Progenitor cell of endocrine pancreas (in vitro differentiated cells): ENCODE measurements around the gene WNT2B. TPM values are rescaled to one million over a fixed set of nuclear protein-coding genes. Genes with fewer than 3 reads are reported as not detected.
A peak's percentile ranks its signal among the peaks of the same experiment; 100 is the strongest.
"Not testable (repeated sequence)": the region's sequence is repeated elsewhere in the genome, so short reads cannot be mapped to it uniquely, and the experiment has no call there.

ENCODE experiments used
- DNase-seq: peaks from one replicate; pipeline ENCODE4 v3.0.0; 2021; ENCODE audit warnings: low spot score; ENCODE audit not compliant: unreplicated experiment
- H3K27ac Mint-ChIP-seq: 2 replicates; pipeline ENCODE4 v1.8.0; 2021; ENCODE audit warnings: mild to moderate bottlenecking, moderate library complexity, mixed read lengths
- H3K27me3 Mint-ChIP-seq: 2 replicates; pipeline ENCODE4 v1.8.0; 2021; ENCODE audit warnings: mixed read lengths
- H3K36me3 Mint-ChIP-seq: 2 replicates; pipeline ENCODE4 v1.8.0; 2022; ENCODE audit warnings: mixed read lengths; ENCODE audit not compliant: insufficient read depth
- H3K4me1 Mint-ChIP-seq: 2 replicates; pipeline ENCODE4 v1.8.0; 2021; ENCODE audit warnings: low read depth, mixed read lengths
- H3K4me3 Mint-ChIP-seq: 2 replicates; pipeline ENCODE4 v1.8.0; 2021; ENCODE audit warnings: low read depth, mild to moderate bottlenecking, moderate library complexity, mixed read lengths
- H3K9me3 Mint-ChIP-seq: 2 replicates; pipeline ENCODE4 v1.8.0; 2021; ENCODE audit warnings: low read depth, mixed read lengths
- CTCF ChIP-seq: fragments of 200-600 bp; sonication (generic); IDR thresholded peaks from one replicate; pipeline ENCODE4 v1.5.0; 2021; ENCODE audit warnings: antibody characterized with exemption, mild to moderate bottlenecking; ENCODE audit not compliant: unreplicated experiment
- total RNA-seq: library from RNA; stranded (reverse); gene quantifications from 2 replicates; pipeline ENCODE4 v1.2.1, GENCODE V29; 2021

Gene WNT2B
- total RNA-seq, 1 donor from 2014 or later = 0.77 TPM

GRCh38 chr1:112465122-112465521 lies 43.6 kb upstream of the WNT2B start:
- peaks cover 41% of the 10 kb centered on the region for H3K4me1 Mint-ChIP-seq
- no peaks in the 10 kb centered on the region for H3K9me3 Mint-ChIP-seq
- no peaks in the 10 kb centered on the region for H3K36me3 Mint-ChIP-seq
- H3K4me3 Mint-ChIP-seq = no peak overlapping the region
- peaks cover 49% of the 10 kb centered on the region for H3K27me3 Mint-ChIP-seq
- no peak for DNase-seq
- H3K27ac Mint-ChIP-seq = peak overlapping the region; percentile 1
- TF ChIP-seq CTCF = no peak

DNA sequence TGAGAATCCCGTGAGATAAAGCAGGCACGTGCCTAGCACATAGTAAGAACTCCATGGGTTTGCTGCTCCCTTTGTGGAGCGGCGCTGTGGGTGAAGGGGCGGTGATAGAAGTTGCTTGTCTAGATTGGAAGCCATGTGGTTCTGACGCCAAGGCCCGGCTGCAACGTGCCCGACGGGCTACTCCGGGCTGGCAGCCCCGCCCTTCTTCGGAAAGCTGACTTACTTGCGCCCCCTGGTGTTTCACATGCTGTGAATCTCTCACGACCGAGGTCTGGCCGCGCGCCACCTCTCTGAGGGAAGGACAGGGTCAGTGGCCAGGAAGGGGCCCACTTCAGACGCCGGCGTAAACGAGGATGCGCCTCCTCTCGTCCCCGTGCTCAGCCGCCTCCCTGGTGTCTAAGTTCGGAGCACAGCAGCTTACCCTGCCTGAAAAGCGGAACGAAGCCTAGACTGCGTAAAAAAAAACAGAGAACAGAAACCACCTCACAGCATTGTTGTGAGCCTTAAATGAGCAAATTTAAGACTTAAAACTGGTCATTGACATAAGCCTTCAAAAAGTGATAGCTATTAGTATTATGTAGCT lies 42.6 kb upstream of the WNT2B start:
- peak; percentile 88 for DNase-seq
- Mint-ChIP-seq H3K36me3 (no peaks in the 10 kb centered on the region), H3K27ac (peak overlapping the region; percentile 90), H3K27me3 (peaks cover 49% of the 10 kb centered on the region), H3K4me1 (peaks cover 32% of the 10 kb centered on the region), H3K4me3 (peak overlapping the region; percentile 50), H3K9me3 (no peaks in the 10 kb centered on the region)
- peak; percentile 89 for TF ChIP-seq CTCF

DNA sequence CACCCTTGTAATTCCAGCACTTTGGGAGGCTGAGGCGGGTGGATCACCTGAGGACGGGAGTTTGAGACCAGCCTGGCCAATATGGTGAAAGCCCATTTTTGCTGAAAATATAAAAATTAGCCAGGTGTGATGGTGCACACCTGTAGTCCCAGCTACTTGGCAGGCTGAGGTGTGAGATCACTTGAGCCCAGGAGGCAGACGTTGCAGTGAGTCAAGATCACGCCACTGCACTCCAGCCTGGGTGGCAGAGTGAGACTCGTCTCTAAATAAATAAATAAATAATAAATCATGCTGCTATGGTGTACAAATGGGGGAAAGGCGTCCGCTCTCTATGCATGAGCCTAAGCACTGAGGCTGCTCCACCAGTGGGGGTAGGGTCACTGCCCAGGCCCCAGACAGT lies 38.4 kb upstream of the WNT2B start:
- not testable (repeated sequence) for H3K27ac Mint-ChIP-seq, H3K36me3 Mint-ChIP-seq, H3K4me3 Mint-ChIP-seq, H3K9me3 Mint-ChIP-seq, H3K4me1 Mint-ChIP-seq, DNase-seq
- peaks cover 41% of the 10 kb centered on the region for H3K27me3 Mint-ChIP-seq

- TF ChIP-seq CTCF = no peak
- Mint-ChIP-seq H3K27ac (no peak overlapping the region), H3K4me3 (no peak overlapping the region), H3K4me1 (peaks cover 3% of the 10 kb centered on the region), H3K27me3 (peaks cover 34% of the 10 kb centered on the region), H3K9me3 (no peaks in the 10 kb centered on the region), H3K36me3 (no peaks in the 10 kb centered on the region)
- DNase-seq = no peak
Measured at GRCh38 chr1:112470966-112471365, 37.8 kb upstream of the WNT2B start.

- H3K9me3 Mint-ChIP-seq = peaks cover under 1% of the 10 kb centered on the region
- H3K4me3 Mint-ChIP-seq = no peak overlapping the region
- peaks cover 22% of the 10 kb centered on the region for H3K27me3 Mint-ChIP-seq
- H3K4me1 Mint-ChIP-seq = no peaks in the 10 kb centered on the region
- no peaks in the 10 kb centered on the region for H3K36me3 Mint-ChIP-seq
- no peak for DNase-seq
- no peak for TF ChIP-seq CTCF
- no peak overlapping the region for H3K27ac Mint-ChIP-seq
Measured at GRCh38 chr1:112472142-112472541, 36.6 kb upstream of the WNT2B start.

DNA sequence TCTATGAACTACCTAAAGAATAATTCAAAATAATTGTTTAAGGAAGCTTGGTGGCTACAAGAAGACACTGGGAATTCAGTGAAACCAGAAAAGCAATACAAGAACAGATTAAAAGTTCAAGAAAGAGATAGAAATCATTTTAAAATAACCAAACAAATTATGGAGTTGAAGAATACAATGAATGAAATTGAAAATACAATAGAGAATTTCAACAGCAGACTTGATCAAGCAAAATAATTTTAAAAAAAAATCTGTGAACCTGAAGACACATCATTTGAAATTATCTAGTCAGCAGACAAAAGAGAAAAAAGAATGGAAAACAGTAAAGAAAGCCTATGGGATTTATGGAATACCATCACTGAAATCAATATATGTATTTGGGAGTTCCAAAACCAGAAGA lies 31.2 kb upstream of the WNT2B start:
- H3K4me1 Mint-ChIP-seq = no peaks in the 10 kb centered on the region
- no peak for TF ChIP-seq CTCF
- H3K27me3 Mint-ChIP-seq = peaks cover under 1% of the 10 kb centered on the region
- no peaks in the 10 kb centered on the region for H3K36me3 Mint-ChIP-seq
- H3K9me3 Mint-ChIP-seq = peaks cover 19% of the 10 kb centered on the region
- no peak overlapping the region for H3K4me3 Mint-ChIP-seq
- DNase-seq = no peak
- H3K27ac Mint-ChIP-seq = no peak overlapping the region
